Astrocyte (in vitro differentiated cells and primary cell): ENCODE results near the gene ZSWIM3. TPM values are rescaled to one million over a fixed set of nuclear protein-coding genes. Genes with fewer than 3 reads are reported as not detected.
A peak's percentile ranks its signal among the peaks of the same experiment; 100 is the strongest.

Experiments used
- DNase-seq: peaks from one replicate; pipeline ENCODE4 v3.0.0-alpha.2; 2010; ENCODE audit warnings: low read depth
- FAIRE-seq: peaks from 2 replicates; lab custom pipeline; 2011; peaks lifted over from hg19 to GRCh38; lab: Jason Lieb, UNC
- H2AFZ ChIP-seq: 2 replicates; pipeline ENCODE4 v1.6.0; 2012; ENCODE audit warnings: low read depth, low read length, inconsistent platforms
- H3K27ac ChIP-seq: 2 replicates; pipeline ENCODE4 v1.5.1; 2011; ENCODE audit warnings: low read depth, low read length, inconsistent platforms
- H3K27me3 ChIP-seq: 2 replicates; pipeline ENCODE4 v1.6.0; 2011; ENCODE audit warnings: low read length, inconsistent platforms; ENCODE audit not compliant: insufficient read depth
- H3K36me3 ChIP-seq: 2 replicates; pipeline ENCODE4 v1.5.1; 2011; ENCODE audit warnings: low read length, inconsistent platforms; ENCODE audit not compliant: insufficient read depth
- H3K4me1 ChIP-seq: 2 replicates; pipeline ENCODE4 v1.5.1; 2011; ENCODE audit warnings: low read length, inconsistent platforms; ENCODE audit not compliant: insufficient read depth
- H3K4me2 ChIP-seq: 2 replicates; pipeline ENCODE4 v1.6.0; 2012; ENCODE audit warnings: low read length, inconsistent platforms
- H3K4me3 ChIP-seq: 2 replicates; pipeline ENCODE4 v1.5.1; 2011; ENCODE audit warnings: low read depth, mild to moderate bottlenecking, low read length, inconsistent platforms; ENCODE audit not compliant: insufficient read depth
- H3K79me2 ChIP-seq: 2 replicates; pipeline ENCODE4 v1.6.0; 2012; ENCODE audit warnings: mild to moderate bottlenecking, low read length, inconsistent platforms; ENCODE audit not compliant: insufficient read depth
- H3K9ac ChIP-seq: 2 replicates; pipeline ENCODE4 v1.6.0; 2012; ENCODE audit warnings: mild to moderate bottlenecking, low read length, inconsistent platforms
- H3K9me3 ChIP-seq: 2 replicates; pipeline ENCODE4 v1.5.1; 2012; ENCODE audit warnings: low read depth, mild to moderate bottlenecking, low read length, inconsistent platforms; ENCODE audit not compliant: insufficient read depth
- H4K20me1 ChIP-seq: 2 replicates; pipeline ENCODE4 v1.6.0; 2012; ENCODE audit warnings: low read length, inconsistent platforms; ENCODE audit not compliant: insufficient read depth
- H3K27ac Mint-ChIP-seq: one replicate; pipeline ENCODE4 v1.8.0; 2021; ENCODE audit warnings: mild to moderate bottlenecking, mixed read lengths; ENCODE audit not compliant: unreplicated experiment
- H3K27me3 Mint-ChIP-seq: one replicate; pipeline ENCODE4 v1.8.0; 2021; ENCODE audit warnings: low read depth, mixed read lengths; ENCODE audit not compliant: unreplicated experiment
- H3K36me3 Mint-ChIP-seq: one replicate; pipeline ENCODE4 v1.8.0; 2021; ENCODE audit warnings: low read depth, mixed read lengths; ENCODE audit not compliant: unreplicated experiment
- H3K4me1 Mint-ChIP-seq: one replicate; pipeline ENCODE4 v1.8.0; 2021; ENCODE audit warnings: low read depth, mixed read lengths; ENCODE audit not compliant: unreplicated experiment
- H3K4me3 Mint-ChIP-seq: one replicate; pipeline ENCODE4 v1.8.0; 2021; ENCODE audit warnings: mild to moderate bottlenecking, moderate library complexity, mixed read lengths; ENCODE audit not compliant: unreplicated experiment
- H3K9me3 Mint-ChIP-seq: one replicate; pipeline ENCODE4 v1.8.0; 2021; ENCODE audit warnings: mild to moderate bottlenecking, mixed read lengths; ENCODE audit not compliant: unreplicated experiment
- CTCF ChIP-seq: IDR thresholded peaks from 2 replicates; pipeline ENCODE4 v1.5.1; 2011; ENCODE audit warnings: low read depth, mild to moderate bottlenecking, inconsistent platforms, low read length, moderate library complexity; ENCODE audit not compliant: insufficient read depth
- EZH2 ChIP-seq: IDR thresholded peaks from 2 replicates; pipeline ENCODE4 v1.6.1; 2012; ENCODE audit warnings: mild to moderate bottlenecking, low read length, inconsistent platforms; ENCODE audit not compliant: insufficient read depth
- total RNA-seq: library from RNA; stranded (reverse); gene quantifications from 2 replicates; pipeline ENCODE4 v1.2.1, GENCODE V29; 2021

The ZSWIM3 gene
- total RNA-seq, 1 donor from 2014 or later: 4.7 TPM

GRCh38 chr20:45905505-45906079 lies 48.2 kb downstream of the ZSWIM3 start:
- H3K9ac ChIP-seq: peak overlapping the region; percentile 34
- no peaks in the 10 kb centered on the region for H3K27me3 ChIP-seq
- H3K36me3 ChIP-seq: peaks cover 2% of the 10 kb centered on the region
- no peak for TF ChIP-seq CTCF
- TF ChIP-seq EZH2: no peak
- peaks cover 2% of the 10 kb centered on the region for H3K79me2 ChIP-seq
- Mint-ChIP-seq H3K4me1 (peaks cover 8% of the 10 kb centered on the region), H3K9me3 (peaks cover 10% of the 10 kb centered on the region), H3K36me3 (peaks cover 35% of the 10 kb centered on the region), H3K27me3 (no peaks in the 10 kb centered on the region), H3K27ac (no peak overlapping the region), H3K4me3 (no peak overlapping the region)
- peak; percentile 84 for DNase-seq
- FAIRE-seq: no peak
- H2AFZ ChIP-seq: no peak overlapping the region
- no peak overlapping the region for H3K4me3 ChIP-seq
- H3K4me1 ChIP-seq: peaks cover 13% of the 10 kb centered on the region
- H4K20me1 ChIP-seq: peaks cover 3% of the 10 kb centered on the region
- H3K9me3 ChIP-seq: no peaks in the 10 kb centered on the region
- H3K4me2 ChIP-seq: peak overlapping the region; percentile 26
- H3K27ac ChIP-seq: peak overlapping the region; percentile 58

GRCh38 chr20:45907219-45907948 lies 50.0 kb downstream of the ZSWIM3 start:
- Histone ChIP-seq H3K4me3 (no peak overlapping the region), H3K36me3 (peaks cover 2% of the 10 kb centered on the region), H3K9me3 (no peaks in the 10 kb centered on the region), H3K9ac (no peak overlapping the region), H3K4me1 (peaks cover 26% of the 10 kb centered on the region), H4K20me1 (peaks cover 3% of the 10 kb centered on the region), H3K4me2 (no peak overlapping the region), H3K27ac (no peak overlapping the region), H3K79me2 (peaks cover 2% of the 10 kb centered on the region), H2AFZ (no peak overlapping the region), H3K27me3 (no peaks in the 10 kb centered on the region)
- no peak overlapping the region for H3K4me3 Mint-ChIP-seq
- peaks cover 34% of the 10 kb centered on the region for H3K36me3 Mint-ChIP-seq
- FAIRE-seq (no peak), DNase-seq (no peak)
- H3K27me3 Mint-ChIP-seq: no peaks in the 10 kb centered on the region
- peaks cover 12% of the 10 kb centered on the region for H3K4me1 Mint-ChIP-seq
- H3K9me3 Mint-ChIP-seq: peaks cover 10% of the 10 kb centered on the region
- H3K27ac Mint-ChIP-seq: no peak overlapping the region
- TF ChIP-seq CTCF (no peak), EZH2 (no peak)

GRCh38 chr20:45908084-45908483 lies 50.7 kb downstream of the ZSWIM3 start:
- H3K9ac ChIP-seq: no peak overlapping the region
- Mint-ChIP-seq H3K27ac (peak overlapping the region; percentile 66), H3K27me3 (no peaks in the 10 kb centered on the region), H3K36me3 (peaks cover 33% of the 10 kb centered on the region), H3K4me3 (peak overlapping the region; percentile 64), H3K9me3 (peaks cover 10% of the 10 kb centered on the region), H3K4me1 (peaks cover 14% of the 10 kb centered on the region)
- no peak overlapping the region for H2AFZ ChIP-seq
- DNase-seq: no peak
- H3K27me3 ChIP-seq: no peaks in the 10 kb centered on the region
- peaks cover 2% of the 10 kb centered on the region for H3K79me2 ChIP-seq
- peaks cover 2% of the 10 kb centered on the region for H3K36me3 ChIP-seq
- no peak for FAIRE-seq
- peaks cover 3% of the 10 kb centered on the region for H4K20me1 ChIP-seq
- no peak for TF ChIP-seq EZH2
- TF ChIP-seq CTCF: no peak
- H3K4me2 ChIP-seq: no peak overlapping the region
- no peak overlapping the region for H3K27ac ChIP-seq
- no peaks in the 10 kb centered on the region for H3K9me3 ChIP-seq
- H3K4me1 ChIP-seq: peaks cover 28% of the 10 kb centered on the region
- no peak overlapping the region for H3K4me3 ChIP-seq
